ENCODE data around the gene KRTAP4-16. TPM values are rescaled to one million over a fixed set of nuclear protein-coding genes. Genes with fewer than 3 reads are reported as not detected.
"Not testable (repeated sequence)": the region's sequence is repeated elsewhere in the genome, so short reads cannot be mapped to it uniquely, and the experiment has no call there.

KRTAP4-16 gene
- total RNA-seq = not detected

GRCh38 chr17:41101586-41102259 lies at the start of gene KRTAP4-16:
Gene KRTAP4-16, minus strand, starts transcription at chr17:41102209. Its CDS starts 0 bp downstream, at chr17:41102209.
- Mint-ChIP-seq H3K27me3 (peaks cover 14% of the 10 kb centered on the region), H3K36me3 (no peaks in the 10 kb centered on the region), H3K27ac (no peak within 1 kb of the TSS), H3K4me1 (ENCODE audit: low read depth) (peaks cover 4% of the 10 kb centered on the region), H3K9me3 (no peaks in the 10 kb centered on the region), H3K4me3 (no peak within 1 kb of the TSS)
- ChIA-PET POLR2A (no interaction called here), CTCF (no interaction called here)
- intact Hi-C loops (cut with micrococcal nuclease) = no loop called here
- DNase-seq = no peak

- peaks cover 2% of the 10 kb centered on the region for H3K27me3 Mint-ChIP-seq
- POLR2A ChIA-PET = no interaction called here
- H3K4me3 Mint-ChIP-seq = no peak overlapping the region
- intact Hi-C loops (cut with micrococcal nuclease) = no loop called here
- no peaks in the 10 kb centered on the region for H3K36me3 Mint-ChIP-seq
- no peaks in the 10 kb centered on the region for H3K9me3 Mint-ChIP-seq
- H3K4me1 Mint-ChIP-seq (ENCODE audit: low read depth) = no peaks in the 10 kb centered on the region
- no peak overlapping the region for H3K27ac Mint-ChIP-seq
- CTCF ChIA-PET = no interaction called here
- no peak for DNase-seq
These were observed 49.5 kb upstream of the KRTAP4-16 start for GRCh38 chr17:41151525-41151924.

GRCh38 chr17:41150026-41150425 lies 48.0 kb upstream of the KRTAP4-16 start:
- Mint-ChIP-seq H3K4me3 (no peak overlapping the region), H3K4me1 (ENCODE audit: low read depth) (no peaks in the 10 kb centered on the region), H3K27ac (no peak overlapping the region), H3K27me3 (no peaks in the 10 kb centered on the region), H3K36me3 (no peaks in the 10 kb centered on the region), H3K9me3 (no peaks in the 10 kb centered on the region)
- intact Hi-C loops (cut with micrococcal nuclease) = no loop called here
- POLR2A ChIA-PET = no interaction called here
- CTCF ChIA-PET = no interaction called here
- no peak for DNase-seq

GRCh38 chr17:41149652-41149985 lies 47.6 kb upstream of the KRTAP4-16 start, which contains the start of gene KRTAP4-5:
Gene KRTAP4-5, minus strand, starts transcription at chr17:41149825. Its CDS starts 58 bp downstream, at chr17:41149767.
- Mint-ChIP-seq H3K4me3 (no peak within 1 kb of the TSS), H3K27me3 (no peaks in the 10 kb centered on the region), H3K27ac (no peak within 1 kb of the TSS), H3K4me1 (ENCODE audit: low read depth) (no peaks in the 10 kb centered on the region), H3K9me3 (no peaks in the 10 kb centered on the region), H3K36me3 (no peaks in the 10 kb centered on the region)
- intact Hi-C loops (cut with micrococcal nuclease) = no loop called here
- CTCF ChIA-PET = no interaction called here
- DNase-seq = no peak
- POLR2A ChIA-PET = no interaction called here

- intact Hi-C loops (cut with micrococcal nuclease); H3K27ac Mint-ChIP-seq; H3K4me1 Mint-ChIP-seq (ENCODE audit: low read depth); POLR2A ChIA-PET; DNase-seq; H3K4me3 Mint-ChIP-seq; H3K36me3 Mint-ChIP-seq; CTCF ChIA-PET; H3K9me3 Mint-ChIP-seq; H3K27me3 Mint-ChIP-seq: not testable (repeated sequence)
These were observed 47.1 kb upstream of the KRTAP4-16 start for GRCh38 chr17:41148971-41149651.

- intact Hi-C loops (cut with micrococcal nuclease) = no loop called here
- H3K9me3 Mint-ChIP-seq = peaks cover 10% of the 10 kb centered on the region
- H3K36me3 Mint-ChIP-seq = peaks cover 5% of the 10 kb centered on the region
- no peaks in the 10 kb centered on the region for H3K27me3 Mint-ChIP-seq
- ChIA-PET CTCF (no interaction called here), POLR2A (no interaction called here)
- no peaks in the 10 kb centered on the region for H3K4me1 Mint-ChIP-seq (ENCODE audit: low read depth)
- no peak overlapping the region for H3K27ac Mint-ChIP-seq
- DNase-seq = no peak
- H3K4me3 Mint-ChIP-seq = no peak overlapping the region
These were observed 45.7 kb upstream of the KRTAP4-16 start for GRCh38 chr17:41147531-41148204.

- Mint-ChIP-seq H3K27ac (no peak overlapping the region), H3K4me1 (ENCODE audit: low read depth) (no peaks in the 10 kb centered on the region), H3K9me3 (peaks cover 16% of the 10 kb centered on the region), H3K36me3 (peaks cover 8% of the 10 kb centered on the region), H3K27me3 (no peaks in the 10 kb centered on the region), H3K4me3 (no peak overlapping the region)
- ChIA-PET POLR2A (no interaction called here), CTCF (no interaction called here)
- intact Hi-C loops (cut with micrococcal nuclease) = no loop called here
- DNase-seq = no peak
These were observed 43.3 kb upstream of the KRTAP4-16 start for GRCh38 chr17:41145261-41145660.

GRCh38 chr17:41144846-41145245 lies 42.8 kb upstream of the KRTAP4-16 start:
- intact Hi-C loops (cut with micrococcal nuclease) = no loop called here
- no peak overlapping the region for H3K27ac Mint-ChIP-seq
- peaks cover 16% of the 10 kb centered on the region for H3K9me3 Mint-ChIP-seq

GRCh38 chr17:41141361-41141760 lies 39.4 kb upstream of the KRTAP4-16 start:
- H3K9me3 Mint-ChIP-seq = peaks cover 23% of the 10 kb centered on the region
- no peaks in the 10 kb centered on the region for H3K4me1 Mint-ChIP-seq (ENCODE audit: low read depth)
- H3K36me3 Mint-ChIP-seq = peaks cover 11% of the 10 kb centered on the region
- POLR2A ChIA-PET = no interaction called here
- no peak overlapping the region for H3K4me3 Mint-ChIP-seq
- CTCF ChIA-PET = no interaction called here
- no peak for DNase-seq
- intact Hi-C loops (cut with micrococcal nuclease) = no loop called here
- H3K27ac Mint-ChIP-seq = no peak overlapping the region
- peaks cover 5% of the 10 kb centered on the region for H3K27me3 Mint-ChIP-seq

More at GRCh38 chr17:41144846-41145245, 42.8 kb upstream of the KRTAP4-16 start:
- Mint-ChIP-seq H3K27me3 (no peaks in the 10 kb centered on the region), H3K36me3 (peaks cover 8% of the 10 kb centered on the region), H3K4me1 (ENCODE audit: low read depth) (no peaks in the 10 kb centered on the region), H3K4me3 (no peak overlapping the region)
- POLR2A ChIA-PET = no interaction called here
- CTCF ChIA-PET = no interaction called here
- DNase-seq = no peak

- Mint-ChIP-seq H3K4me3 (no peak within 1 kb of the TSS), H3K27me3 (peaks cover 5% of the 10 kb centered on the region), H3K9me3 (peaks cover 23% of the 10 kb centered on the region), H3K36me3 (peaks cover 11% of the 10 kb centered on the region), H3K4me1 (ENCODE audit: low read depth) (no peaks in the 10 kb centered on the region), H3K27ac (no peak within 1 kb of the TSS)
- intact Hi-C loops (cut with micrococcal nuclease) = no loop called here
- POLR2A ChIA-PET = no interaction called here
- DNase-seq = no peak
- CTCF ChIA-PET = interaction anchor here (0.6 kb wide), 1 partner anchor 102 kb away, joined by 3 read pairs; no protein-coding TSS in a partner anchor
These were observed 38.5 kb upstream of the KRTAP4-16 start, which contains the start of gene KRTAP4-6 for GRCh38 chr17:41140360-41141131. Gene KRTAP4-6, minus strand, starts transcription at chr17:41140544. Its CDS starts 57 bp downstream, at chr17:41140487.

- H3K27ac Mint-ChIP-seq; H3K27me3 Mint-ChIP-seq; CTCF ChIA-PET; POLR2A ChIA-PET; H3K4me1 Mint-ChIP-seq (ENCODE audit: low read depth); intact Hi-C loops (cut with micrococcal nuclease); H3K4me3 Mint-ChIP-seq; DNase-seq: not testable (repeated sequence)
- Mint-ChIP-seq H3K36me3 (peaks cover 11% of the 10 kb centered on the region), H3K9me3 (peaks cover 23% of the 10 kb centered on the region)
These were observed 37.9 kb upstream of the KRTAP4-16 start for GRCh38 chr17:41139865-41140264.

Measured in activated CD4-positive, alpha-beta memory T cell treated with anti-CD3 and anti-CD28 coated beads for 36 hours (primary cell).